Uterus (tissue), 2 donors: ENCODE results near the gene CDYL.

Experiments
- CTCF ChIP-seq, 4 experiments: fragments of 200-600 bp in 2 of 4; fragments of 450-650 bp in 2 of 4; sonication (generic) in 2 of 4; IDR thresholded peaks; one replicate each; pipeline ENCODE4 v1.5.1; 2016 to 2019; ENCODE audit warnings: antibody characterized with exemption in 4 of 4, mild to moderate bottlenecking in 2 of 4, moderate library complexity in 1 of 4
- POLR2A ChIP-seq, 2 donors: fragments of 450-650 bp; IDR thresholded peaks; one replicate each; pipeline ENCODE4 v1.6.1; 2016; ENCODE audit warnings: antibody characterized with exemption in 2 of 2, mild to moderate bottlenecking in 1 of 2, moderate library complexity in 1 of 2

- TF ChIP-seq POLR2A (IDR thresholded peaks at IDR 0.05) (no peak), CTCF (IDR thresholded peaks at IDR 0.05) (no peak)
These were observed 47.8 kb upstream of the CDYL start for GRCh38 chr6:4728436-4728769.
